Measurements from ENCODE around the gene KLHDC10. TPM values are rescaled to one million over a fixed set of nuclear protein-coding genes. Genes with fewer than 3 reads are reported as not detected.

Gene KLHDC10
- total and polyA plus RNA-seq, 2 donors (not counting 3 experiments of a cell fraction or from before 2014, with no cell fraction given): 14.9 to 31.3 TPM

GRCh38 chr7:130112093-130112492 lies 41.8 kb downstream of the KLHDC10 start:
- dilution Hi-C loops (cut with MboI; ENCODE audit: extremely low pct_ligation_motif_present, low sequenced_read_pairs) (no loop called here), intact Hi-C loops (cut with micrococcal nuclease) (no loop called here)
- Histone ChIP-seq H3K79me2 (ENCODE audit: control insufficient read depth, insufficient read depth, low read length) (no peaks in the 10 kb centered on the region), H3K4me2 (ENCODE audit: insufficient read depth, low read length) (no peak overlapping the region), H4K20me1 (replicated peaks; ENCODE audit: control insufficient read depth, extremely low read depth, insufficient read depth, low read length) (no peaks in the 10 kb centered on the region), H3K9me1 (replicated peaks; ENCODE audit: control insufficient read depth, extremely low read depth, insufficient read depth, low read length) (no peaks in the 10 kb centered on the region), H3K27me3 (ENCODE audit: control insufficient read depth in 2 of 2, insufficient read depth in 2 of 2, low read length in 2 of 2) (no peaks in the 10 kb centered on the region), H3K9ac (replicated peaks; ENCODE audit: extremely low read depth, insufficient read depth, low read length) (no peak overlapping the region), H3K27ac (ENCODE audit: insufficient read depth, low read depth, low read length) (no peak overlapping the region), H3K36me3 (ENCODE audit: control insufficient read depth in 2 of 2, extremely low read depth in 1 of 2, insufficient read depth in 2 of 2, low read length in 2 of 2) (no peaks in the 10 kb centered on the region), H3K4me1 (ENCODE audit: control insufficient read depth, extremely low read depth, insufficient read depth, low read length) (no peaks in the 10 kb centered on the region), H3K9me3 (replicated peaks; ENCODE audit: control insufficient read depth, insufficient read depth, low read length) (no peaks in the 10 kb centered on the region), H2AFZ (ENCODE audit: low read depth, low read length) (no peak overlapping the region), H3K4me3 (replicated peaks in 1 of 3; ENCODE audit: insufficient read depth in 1 of 3, low read depth in 1 of 3, low read length in 3 of 3) (no peak overlapping the region)
- no peak for TF ChIP-seq FOS (IDR thresholded peaks at IDR 0.05; ENCODE audit: borderline replicate concordance, insufficient read depth, low read length)
- TF ChIP-seq GATA2 (IDR thresholded peaks at IDR 0.05; ENCODE audit: insufficient read depth, insufficient read length, low read depth, low read length): no peak
- no peak for TF ChIP-seq JUN (IDR thresholded peaks at IDR 0.05; ENCODE audit: borderline replicate concordance, insufficient read depth, insufficient read length, low read depth)
- TF ChIP-seq, protein P1, sequence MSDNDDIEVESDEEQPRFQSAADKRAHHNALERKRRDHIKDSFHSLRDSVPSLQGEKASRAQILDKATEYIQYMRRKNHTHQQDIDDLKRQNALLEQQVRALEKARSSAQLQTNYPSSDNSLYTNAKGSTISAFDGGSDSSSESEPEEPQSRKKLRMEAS (IDR thresholded peaks at IDR 0.05; ENCODE audit: insufficient read depth, insufficient read length): no peak
- no peak for TF ChIP-seq POLR2A (IDR thresholded peaks at IDR 0.05; ENCODE audit: low read depth, low read length)
- no peak for TF ChIP-seq POLR2AphosphoS5 (IDR thresholded peaks at IDR 0.05; ENCODE audit: insufficient read depth, low read depth, low read length)
- no peak for TF ChIP-seq EZH2 (IDR thresholded peaks at IDR 0.05; ENCODE audit: borderline replicate concordance, low read depth, low read length, severe bottlenecking)
- TF ChIP-seq MYC (IDR thresholded peaks at IDR 0.05; ENCODE audit: low read depth, low read length): no peak
- TF ChIP-seq, protein P2, sequence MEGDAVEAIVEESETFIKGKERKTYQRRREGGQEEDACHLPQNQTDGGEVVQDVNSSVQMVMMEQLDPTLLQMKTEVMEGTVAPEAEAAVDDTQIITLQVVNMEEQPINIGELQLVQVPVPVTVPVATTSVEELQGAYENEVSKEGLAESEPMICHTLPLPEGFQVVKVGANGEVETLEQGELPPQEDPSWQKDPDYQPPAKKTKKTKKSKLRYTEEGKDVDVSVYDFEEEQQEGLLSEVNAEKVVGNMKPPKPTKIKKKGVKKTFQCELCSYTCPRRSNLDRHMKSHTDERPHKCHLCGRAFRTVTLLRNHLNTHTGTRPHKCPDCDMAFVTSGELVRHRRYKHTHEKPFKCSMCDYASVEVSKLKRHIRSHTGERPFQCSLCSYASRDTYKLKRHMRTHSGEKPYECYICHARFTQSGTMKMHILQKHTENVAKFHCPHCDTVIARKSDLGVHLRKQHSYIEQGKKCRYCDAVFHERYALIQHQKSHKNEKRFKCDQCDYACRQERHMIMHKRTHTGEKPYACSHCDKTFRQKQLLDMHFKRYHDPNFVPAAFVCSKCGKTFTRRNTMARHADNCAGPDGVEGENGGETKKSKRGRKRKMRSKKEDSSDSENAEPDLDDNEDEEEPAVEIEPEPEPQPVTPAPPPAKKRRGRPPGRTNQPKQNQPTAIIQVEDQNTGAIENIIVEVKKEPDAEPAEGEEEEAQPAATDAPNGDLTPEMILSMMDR (IDR thresholded peaks at IDR 0.05; ENCODE audit: extremely low read depth in 1 of 2, insufficient read depth in 1 of 2, low read depth in 1 of 2, low read length in 2 of 2): no peak
- DNase-seq (ENCODE audit: low read depth, low spot score) (no peak), FAIRE-seq (no peak)
- ChIA-PET POLR2A (no interaction called here), CTCF (interaction anchor here (1.2 to 1.3 kb wide), 2 partner anchors 16 to 40 kb away, joined by 3 read pairs; no protein-coding TSS in a partner anchor)
- no TSS peak for BruUV-seq (replicated peaks)

All from endothelial cell of umbilical vein (primary cell).